HepG2 (cell line): ENCODE results near the gene CD2AP.

ENCODE experiments used
- ATM ChIP-seq: fragments of 450-650 bp; IDR thresholded peaks from 2 replicates; pipeline ENCODE4 v1.7.1; 2017; ENCODE audit warnings: mild to moderate bottlenecking, borderline replicate concordance
- HNRNPUL1 ChIP-seq: fragments of 200-400 bp; formaldehyde crosslinking; IDR thresholded peaks from 2 replicates; pipeline ENCODE4 v1.6.1; 2017; ENCODE audit warnings: low read depth, mild to moderate bottlenecking, low read length, moderate library complexity
- MEIS1 ChIP-seq: sonication (generic); formaldehyde crosslinking; IDR thresholded peaks from 2 replicates; pipeline ENCODE4 v1.9.0; 2021; ENCODE audit warnings: mild to moderate bottlenecking, missing genetic modification reagents, moderate library complexity, borderline replicate concordance
- NR2F1 ChIP-seq, 2 experiments: fragments of 450-650 bp in 1 of 2; formaldehyde crosslinking in 1 of 2; IDR thresholded peaks; 2 replicates each; pipeline versions ENCODE4 v1.5.0 to v1.6.1; 2016 to 2020; ENCODE audit warnings: mild to moderate bottlenecking in 1 of 2, missing compliant biosample characterization in 1 of 2, missing genetic modification reagents in 1 of 2, moderate library complexity in 1 of 2
- POLR2AphosphoS5 ChIP-seq: IDR thresholded peaks from 2 replicates; pipeline ENCODE4 v1.6.1; 2012; ENCODE audit warnings: low read depth, low read length
- SIN3A ChIP-seq: IDR thresholded peaks from 2 replicates; pipeline ENCODE4 v1.6.1; 2011; ENCODE audit warnings: low read depth, mild to moderate bottlenecking, control low read depth, low read length, borderline replicate concordance
- SP1 ChIP-seq, 2 experiments: fragments of 450-650 bp in 1 of 2; sonication (generic) in 1 of 2; formaldehyde crosslinking in 1 of 2; IDR thresholded peaks; 2 replicates each; pipeline versions ENCODE4 v1.4.0 to v1.6.1; 2016 to 2020; ENCODE audit warnings: missing genetic modification reagents in 1 of 2
- TAF1 ChIP-seq: sonication (generic); formaldehyde crosslinking; IDR thresholded peaks from 2 replicates; pipeline ENCODE4 v1.4.0; 2020; ENCODE audit warnings: missing genetic modification reagents
- TMF1 ChIP-seq: sonication (generic); formaldehyde crosslinking; IDR thresholded peaks from 2 replicates; pipeline ENCODE4 v1.8.1; 2022; ENCODE audit warnings: low read depth, missing genetic modification reagents
- ZKSCAN8 ChIP-seq: IDR thresholded peaks from 2 replicates; pipeline ENCODE4 v1.6.1; 2016; ENCODE audit warnings: borderline replicate concordance, missing genetic modification reagents, missing compliant biosample characterization
- TF ChIP-seq, protein P1 (sequence below): sonication (generic); formaldehyde crosslinking; IDR thresholded peaks from 2 replicates; pipeline ENCODE4 v1.4.0; 2020; ENCODE audit warnings: missing genetic modification reagents, borderline replicate concordance
- TF ChIP-seq, protein P2 (sequence below), 2 experiments: IDR thresholded peaks; 2 replicates each; pipeline ENCODE4 v1.6.1; 2011 to 2012; ENCODE audit warnings: low read length in 2 of 2, borderline replicate concordance in 1 of 2, low read depth in 1 of 2, mild to moderate bottlenecking in 1 of 2, moderate library complexity in 1 of 2
- TF ChIP-seq, protein P3 (sequence below): sonication (generic); formaldehyde crosslinking; IDR thresholded peaks from 2 replicates; pipeline ENCODE4 v1.8.1; 2022; ENCODE audit warnings: mild to moderate bottlenecking, missing genetic modification reagents
- TF ChIP-seq, protein P4 (sequence below): sonication (generic); formaldehyde crosslinking; IDR thresholded peaks from 2 replicates; pipeline ENCODE4 v1.4.0; 2020; ENCODE audit warnings: missing genetic modification reagents, borderline replicate concordance

DNA sequence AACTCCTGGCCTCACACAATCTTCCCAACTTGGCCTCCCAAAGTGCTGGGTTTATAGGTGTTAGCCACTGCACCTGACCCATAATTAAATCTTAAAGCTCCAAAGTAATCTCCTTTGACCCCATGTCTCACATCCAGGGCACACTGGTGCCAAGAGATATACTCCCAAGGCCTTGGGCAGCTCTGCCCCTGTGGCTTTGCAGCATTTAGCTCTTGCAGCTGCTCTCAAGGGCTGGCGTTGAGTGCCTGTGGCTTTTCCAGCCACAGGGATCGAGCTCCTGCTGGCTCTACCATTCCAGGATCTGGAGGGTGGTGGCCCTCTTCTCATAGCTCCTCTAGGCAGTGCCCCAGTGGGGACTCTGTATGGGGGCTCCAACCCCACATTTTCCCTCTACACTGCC lies 49.3 kb upstream of the CD2AP start:
- TF ChIP-seq, protein P1, sequence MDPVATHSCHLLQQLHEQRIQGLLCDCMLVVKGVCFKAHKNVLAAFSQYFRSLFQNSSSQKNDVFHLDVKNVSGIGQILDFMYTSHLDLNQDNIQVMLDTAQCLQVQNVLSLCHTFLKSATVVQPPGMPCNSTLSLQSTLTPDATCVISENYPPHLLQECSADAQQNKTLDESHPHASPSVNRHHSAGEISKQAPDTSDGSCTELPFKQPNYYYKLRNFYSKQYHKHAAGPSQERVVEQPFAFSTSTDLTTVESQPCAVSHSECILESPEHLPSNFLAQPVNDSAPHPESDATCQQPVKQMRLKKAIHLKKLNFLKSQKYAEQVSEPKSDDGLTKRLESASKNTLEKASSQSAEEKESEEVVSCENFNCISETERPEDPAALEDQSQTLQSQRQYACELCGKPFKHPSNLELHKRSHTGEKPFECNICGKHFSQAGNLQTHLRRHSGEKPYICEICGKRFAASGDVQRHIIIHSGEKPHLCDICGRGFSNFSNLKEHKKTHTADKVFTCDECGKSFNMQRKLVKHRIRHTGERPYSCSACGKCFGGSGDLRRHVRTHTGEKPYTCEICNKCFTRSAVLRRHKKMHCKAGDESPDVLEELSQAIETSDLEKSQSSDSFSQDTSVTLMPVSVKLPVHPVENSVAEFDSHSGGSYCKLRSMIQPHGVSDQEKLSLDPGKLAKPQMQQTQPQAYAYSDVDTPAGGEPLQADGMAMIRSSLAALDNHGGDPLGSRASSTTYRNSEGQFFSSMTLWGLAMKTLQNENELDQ (CRISPR knock-in tag), result no peak
- no peak for TF ChIP-seq SIN3A
- TF ChIP-seq HNRNPUL1, result no peak
- TF ChIP-seq MEIS1 (CRISPR knock-in tag), result no peak
- no peak for TF ChIP-seq TAF1 (CRISPR knock-in tag)
- no peak for TF ChIP-seq SP1 (IDR thresholded peaks at IDR 0.05)
- no peak for TF ChIP-seq SP1 (CRISPR knock-in tag; IDR thresholded peaks at IDR 0.05)
- TF ChIP-seq, protein P2, sequence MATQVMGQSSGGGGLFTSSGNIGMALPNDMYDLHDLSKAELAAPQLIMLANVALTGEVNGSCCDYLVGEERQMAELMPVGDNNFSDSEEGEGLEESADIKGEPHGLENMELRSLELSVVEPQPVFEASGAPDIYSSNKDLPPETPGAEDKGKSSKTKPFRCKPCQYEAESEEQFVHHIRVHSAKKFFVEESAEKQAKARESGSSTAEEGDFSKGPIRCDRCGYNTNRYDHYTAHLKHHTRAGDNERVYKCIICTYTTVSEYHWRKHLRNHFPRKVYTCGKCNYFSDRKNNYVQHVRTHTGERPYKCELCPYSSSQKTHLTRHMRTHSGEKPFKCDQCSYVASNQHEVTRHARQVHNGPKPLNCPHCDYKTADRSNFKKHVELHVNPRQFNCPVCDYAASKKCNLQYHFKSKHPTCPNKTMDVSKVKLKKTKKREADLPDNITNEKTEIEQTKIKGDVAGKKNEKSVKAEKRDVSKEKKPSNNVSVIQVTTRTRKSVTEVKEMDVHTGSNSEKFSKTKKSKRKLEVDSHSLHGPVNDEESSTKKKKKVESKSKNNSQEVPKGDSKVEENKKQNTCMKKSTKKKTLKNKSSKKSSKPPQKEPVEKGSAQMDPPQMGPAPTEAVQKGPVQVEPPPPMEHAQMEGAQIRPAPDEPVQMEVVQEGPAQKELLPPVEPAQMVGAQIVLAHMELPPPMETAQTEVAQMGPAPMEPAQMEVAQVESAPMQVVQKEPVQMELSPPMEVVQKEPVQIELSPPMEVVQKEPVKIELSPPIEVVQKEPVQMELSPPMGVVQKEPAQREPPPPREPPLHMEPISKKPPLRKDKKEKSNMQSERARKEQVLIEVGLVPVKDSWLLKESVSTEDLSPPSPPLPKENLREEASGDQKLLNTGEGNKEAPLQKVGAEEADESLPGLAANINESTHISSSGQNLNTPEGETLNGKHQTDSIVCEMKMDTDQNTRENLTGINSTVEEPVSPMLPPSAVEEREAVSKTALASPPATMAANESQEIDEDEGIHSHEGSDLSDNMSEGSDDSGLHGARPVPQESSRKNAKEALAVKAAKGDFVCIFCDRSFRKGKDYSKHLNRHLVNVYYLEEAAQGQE (IDR thresholded peaks at IDR 0.05; ENCODE audit: borderline replicate concordance in 1 of 2, low read depth in 1 of 2, low read length in 2 of 2), result no peak
- no peak for TF ChIP-seq ATM
- TF ChIP-seq, protein P3, sequence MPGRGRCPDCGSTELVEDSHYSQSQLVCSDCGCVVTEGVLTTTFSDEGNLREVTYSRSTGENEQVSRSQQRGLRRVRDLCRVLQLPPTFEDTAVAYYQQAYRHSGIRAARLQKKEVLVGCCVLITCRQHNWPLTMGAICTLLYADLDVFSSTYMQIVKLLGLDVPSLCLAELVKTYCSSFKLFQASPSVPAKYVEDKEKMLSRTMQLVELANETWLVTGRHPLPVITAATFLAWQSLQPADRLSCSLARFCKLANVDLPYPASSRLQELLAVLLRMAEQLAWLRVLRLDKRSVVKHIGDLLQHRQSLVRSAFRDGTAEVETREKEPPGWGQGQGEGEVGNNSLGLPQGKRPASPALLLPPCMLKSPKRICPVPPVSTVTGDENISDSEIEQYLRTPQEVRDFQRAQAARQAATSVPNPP (CRISPR knock-in tag), result no peak
- TF ChIP-seq, protein P4, sequence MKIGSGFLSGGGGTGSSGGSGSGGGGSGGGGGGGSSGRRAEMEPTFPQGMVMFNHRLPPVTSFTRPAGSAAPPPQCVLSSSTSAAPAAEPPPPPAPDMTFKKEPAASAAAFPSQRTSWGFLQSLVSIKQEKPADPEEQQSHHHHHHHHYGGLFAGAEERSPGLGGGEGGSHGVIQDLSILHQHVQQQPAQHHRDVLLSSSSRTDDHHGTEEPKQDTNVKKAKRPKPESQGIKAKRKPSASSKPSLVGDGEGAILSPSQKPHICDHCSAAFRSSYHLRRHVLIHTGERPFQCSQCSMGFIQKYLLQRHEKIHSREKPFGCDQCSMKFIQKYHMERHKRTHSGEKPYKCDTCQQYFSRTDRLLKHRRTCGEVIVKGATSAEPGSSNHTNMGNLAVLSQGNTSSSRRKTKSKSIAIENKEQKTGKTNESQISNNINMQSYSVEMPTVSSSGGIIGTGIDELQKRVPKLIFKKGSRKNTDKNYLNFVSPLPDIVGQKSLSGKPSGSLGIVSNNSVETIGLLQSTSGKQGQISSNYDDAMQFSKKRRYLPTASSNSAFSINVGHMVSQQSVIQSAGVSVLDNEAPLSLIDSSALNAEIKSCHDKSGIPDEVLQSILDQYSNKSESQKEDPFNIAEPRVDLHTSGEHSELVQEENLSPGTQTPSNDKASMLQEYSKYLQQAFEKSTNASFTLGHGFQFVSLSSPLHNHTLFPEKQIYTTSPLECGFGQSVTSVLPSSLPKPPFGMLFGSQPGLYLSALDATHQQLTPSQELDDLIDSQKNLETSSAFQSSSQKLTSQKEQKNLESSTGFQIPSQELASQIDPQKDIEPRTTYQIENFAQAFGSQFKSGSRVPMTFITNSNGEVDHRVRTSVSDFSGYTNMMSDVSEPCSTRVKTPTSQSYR (CRISPR knock-in tag), result no peak
- no peak for TF ChIP-seq ZKSCAN8 (CRISPR knock-in tag)
- no peak for TF ChIP-seq TMF1 (CRISPR knock-in tag)
- no peak for TF ChIP-seq NR2F1 (CRISPR knock-in tag; IDR thresholded peaks at IDR 0.05)
- TF ChIP-seq POLR2AphosphoS5, result no peak
